Measurements from ENCODE around the gene PTPRH.

The PTPRH gene

DNA sequence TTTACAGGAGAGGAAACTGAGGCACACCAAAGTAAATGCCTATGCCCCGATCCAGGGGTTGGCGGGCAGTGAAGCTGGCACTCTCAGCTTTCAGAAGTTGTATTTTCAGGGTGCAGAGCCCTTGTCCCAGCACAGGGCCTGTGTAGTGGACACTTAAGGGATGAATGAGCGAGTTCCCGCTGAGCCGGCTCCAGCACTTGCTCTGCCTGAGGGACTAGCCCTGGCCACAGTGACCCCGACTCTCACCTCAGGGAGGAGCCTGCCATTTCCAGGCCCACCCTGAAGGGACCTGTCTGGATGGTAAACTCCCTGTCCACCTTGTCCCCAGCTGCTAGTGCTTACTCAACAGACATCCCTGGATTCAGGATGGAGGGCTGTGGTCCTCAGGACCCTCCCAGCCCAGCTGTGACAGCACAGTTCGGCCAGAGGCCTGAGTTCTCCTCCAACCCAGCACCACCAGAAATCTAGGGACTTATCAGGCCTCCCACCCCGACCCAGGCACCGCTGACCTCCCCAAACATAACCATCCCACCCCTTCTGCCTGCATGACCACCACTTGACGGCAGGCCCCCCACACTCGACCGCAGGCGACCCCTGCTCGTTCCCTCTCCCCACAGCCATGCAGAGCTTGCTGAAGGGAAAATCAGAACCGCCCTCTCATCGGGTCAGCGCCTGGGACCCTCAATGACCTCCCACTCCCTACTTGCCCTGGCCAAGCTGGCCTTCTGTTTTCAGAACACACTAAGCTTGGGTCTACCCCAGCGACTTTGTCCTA lies 41.1 kb upstream of the PTPRH start:
- Histone ChIP-seq H3K36me3 (ENCODE audit: control insufficient read depth, insufficient read depth, low read length) (peaks cover 14% of the 10 kb centered on the region), H3K9me3 (ENCODE audit: control insufficient read depth, insufficient read depth, low read length) (no peaks in the 10 kb centered on the region), H3K9ac (ENCODE audit: low read depth, low read length) (no peak overlapping the region), H3K27me3 (ENCODE audit: control insufficient read depth, insufficient read depth, low read length) (no peaks in the 10 kb centered on the region), H3K4me1 (ENCODE audit: control insufficient read depth, insufficient read depth, low read length) (peaks cover 3% of the 10 kb centered on the region), H3K4me3 (ENCODE audit: low read depth, low read length) (no peak overlapping the region)

DNA sequence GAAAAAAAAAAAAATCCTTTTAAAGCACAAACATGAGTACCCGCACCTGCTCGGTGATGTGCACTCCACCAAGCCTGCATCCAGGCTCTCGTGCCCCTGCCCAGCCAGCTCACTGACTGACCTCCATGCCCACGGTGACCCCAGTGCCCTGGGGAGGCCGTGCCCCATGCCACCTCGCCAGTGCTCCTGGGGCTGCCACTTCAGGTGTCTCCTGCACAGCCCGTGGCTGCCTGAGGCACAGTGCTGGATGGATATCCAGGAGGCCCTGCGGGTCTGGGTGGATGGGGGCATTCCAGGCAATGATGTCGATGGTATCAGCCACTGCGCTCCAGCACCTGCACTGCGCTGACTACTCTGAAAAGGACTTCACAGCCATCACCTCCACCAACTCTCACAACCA lies 40.5 kb upstream of the PTPRH start:
- Histone ChIP-seq H3K4me1 (ENCODE audit: control insufficient read depth, insufficient read depth, low read length) (peaks cover 3% of the 10 kb centered on the region), H3K36me3 (ENCODE audit: control insufficient read depth, insufficient read depth, low read length) (peaks cover 20% of the 10 kb centered on the region), H3K27me3 (ENCODE audit: control insufficient read depth, insufficient read depth, low read length) (no peaks in the 10 kb centered on the region), H3K9ac (ENCODE audit: low read depth, low read length) (no peak overlapping the region), H3K9me3 (ENCODE audit: control insufficient read depth, insufficient read depth, low read length) (no peaks in the 10 kb centered on the region), H3K4me3 (ENCODE audit: low read depth, low read length) (no peak overlapping the region)

DNA sequence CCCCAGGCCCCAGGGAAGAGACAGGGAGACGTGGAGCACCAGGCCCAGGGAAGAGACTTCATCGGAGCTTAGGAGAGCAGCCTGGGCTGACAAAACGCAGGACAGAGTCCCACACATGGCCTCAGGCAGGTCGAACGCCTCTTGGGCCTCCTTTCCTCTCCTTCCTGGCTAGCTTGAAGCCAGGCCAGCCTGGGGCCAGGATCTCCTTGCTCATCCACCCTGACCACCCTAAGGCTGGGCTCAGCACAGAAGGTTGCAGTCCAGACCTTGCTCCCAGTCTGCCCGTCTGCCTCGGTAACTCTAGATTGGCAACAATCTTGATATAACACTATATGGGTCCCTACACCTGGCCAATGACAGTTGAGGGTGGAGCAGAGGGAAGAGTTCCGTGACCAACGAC lies 39.4 kb upstream of the PTPRH start:
- no peaks in the 10 kb centered on the region for H3K9me3 ChIP-seq (ENCODE audit: control insufficient read depth, insufficient read depth, low read length)
- no peak overlapping the region for H3K9ac ChIP-seq (ENCODE audit: low read depth, low read length)
- no peaks in the 10 kb centered on the region for H3K27me3 ChIP-seq (ENCODE audit: control insufficient read depth, insufficient read depth, low read length)
- H3K36me3 ChIP-seq (ENCODE audit: control insufficient read depth, insufficient read depth, low read length): peaks cover 28% of the 10 kb centered on the region
- peaks cover 3% of the 10 kb centered on the region for H3K4me1 ChIP-seq (ENCODE audit: control insufficient read depth, insufficient read depth, low read length)
- H3K4me3 ChIP-seq (ENCODE audit: low read depth, low read length): no peak overlapping the region

DNA sequence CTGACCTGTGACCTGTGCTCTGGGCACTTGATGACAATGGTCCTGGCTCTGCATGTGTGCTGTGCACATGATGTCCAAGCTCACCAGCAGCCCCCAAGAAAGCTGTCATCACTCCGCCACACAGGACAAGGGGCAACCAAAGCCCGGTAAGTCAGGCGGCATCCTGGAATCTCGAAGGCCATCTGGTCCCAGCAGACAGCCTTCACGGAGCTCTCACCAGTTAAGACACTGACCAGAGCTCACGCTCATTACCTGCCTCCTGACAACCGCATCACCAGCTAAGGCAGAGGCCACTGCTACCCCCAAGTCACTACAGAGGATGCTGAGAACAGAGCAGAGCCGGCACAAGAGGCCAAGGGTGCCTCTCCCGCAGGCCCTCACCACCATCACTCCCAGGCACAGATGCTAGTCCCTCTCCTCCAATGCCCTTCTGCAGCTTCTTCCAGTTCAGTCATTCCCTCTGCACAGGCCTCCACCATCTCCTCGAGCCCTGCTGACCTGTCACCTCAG lies 38.9 kb upstream of the PTPRH start:
- Histone ChIP-seq H3K27me3 (ENCODE audit: control insufficient read depth, insufficient read depth, low read length) (no peaks in the 10 kb centered on the region), H3K4me1 (ENCODE audit: control insufficient read depth, insufficient read depth, low read length) (no peaks in the 10 kb centered on the region), H3K9ac (ENCODE audit: low read depth, low read length) (no peak overlapping the region), H3K36me3 (ENCODE audit: control insufficient read depth, insufficient read depth, low read length) (peaks cover 28% of the 10 kb centered on the region), H3K9me3 (ENCODE audit: control insufficient read depth, insufficient read depth, low read length) (no peaks in the 10 kb centered on the region), H3K4me3 (ENCODE audit: low read depth, low read length) (no peak overlapping the region)

DNA sequence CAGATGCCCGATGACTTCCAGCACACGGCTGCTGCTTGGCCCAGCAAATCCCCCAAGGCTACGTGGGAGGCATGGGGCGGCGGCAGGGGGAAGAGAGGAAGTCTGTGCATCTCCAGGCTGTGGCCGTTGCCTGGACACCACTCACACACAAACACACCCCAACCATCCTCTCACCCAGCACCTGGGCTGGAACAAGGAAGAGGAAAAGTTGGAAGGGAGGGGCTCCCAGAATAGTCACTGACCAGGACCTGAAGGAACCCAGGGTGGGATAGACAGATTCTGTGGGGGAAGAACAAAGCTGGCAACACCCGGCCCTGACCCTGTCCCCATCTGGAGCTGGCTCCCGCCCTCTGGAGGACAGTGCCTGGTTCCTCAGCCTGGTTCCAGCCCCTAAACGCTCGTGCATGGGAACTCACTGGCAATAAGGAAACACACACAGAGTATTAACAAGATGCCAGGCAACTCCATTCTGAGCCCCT lies 38.4 kb upstream of the PTPRH start:
- H3K36me3 ChIP-seq (ENCODE audit: control insufficient read depth, insufficient read depth, low read length): peaks cover 32% of the 10 kb centered on the region
- H3K4me1 ChIP-seq (ENCODE audit: control insufficient read depth, insufficient read depth, low read length): no peaks in the 10 kb centered on the region
- no peak overlapping the region for H3K4me3 ChIP-seq (ENCODE audit: low read depth, low read length)
- H3K9ac ChIP-seq (ENCODE audit: low read depth, low read length): no peak overlapping the region
- H3K27me3 ChIP-seq (ENCODE audit: control insufficient read depth, insufficient read depth, low read length): no peaks in the 10 kb centered on the region
- no peaks in the 10 kb centered on the region for H3K9me3 ChIP-seq (ENCODE audit: control insufficient read depth, insufficient read depth, low read length)

DNA sequence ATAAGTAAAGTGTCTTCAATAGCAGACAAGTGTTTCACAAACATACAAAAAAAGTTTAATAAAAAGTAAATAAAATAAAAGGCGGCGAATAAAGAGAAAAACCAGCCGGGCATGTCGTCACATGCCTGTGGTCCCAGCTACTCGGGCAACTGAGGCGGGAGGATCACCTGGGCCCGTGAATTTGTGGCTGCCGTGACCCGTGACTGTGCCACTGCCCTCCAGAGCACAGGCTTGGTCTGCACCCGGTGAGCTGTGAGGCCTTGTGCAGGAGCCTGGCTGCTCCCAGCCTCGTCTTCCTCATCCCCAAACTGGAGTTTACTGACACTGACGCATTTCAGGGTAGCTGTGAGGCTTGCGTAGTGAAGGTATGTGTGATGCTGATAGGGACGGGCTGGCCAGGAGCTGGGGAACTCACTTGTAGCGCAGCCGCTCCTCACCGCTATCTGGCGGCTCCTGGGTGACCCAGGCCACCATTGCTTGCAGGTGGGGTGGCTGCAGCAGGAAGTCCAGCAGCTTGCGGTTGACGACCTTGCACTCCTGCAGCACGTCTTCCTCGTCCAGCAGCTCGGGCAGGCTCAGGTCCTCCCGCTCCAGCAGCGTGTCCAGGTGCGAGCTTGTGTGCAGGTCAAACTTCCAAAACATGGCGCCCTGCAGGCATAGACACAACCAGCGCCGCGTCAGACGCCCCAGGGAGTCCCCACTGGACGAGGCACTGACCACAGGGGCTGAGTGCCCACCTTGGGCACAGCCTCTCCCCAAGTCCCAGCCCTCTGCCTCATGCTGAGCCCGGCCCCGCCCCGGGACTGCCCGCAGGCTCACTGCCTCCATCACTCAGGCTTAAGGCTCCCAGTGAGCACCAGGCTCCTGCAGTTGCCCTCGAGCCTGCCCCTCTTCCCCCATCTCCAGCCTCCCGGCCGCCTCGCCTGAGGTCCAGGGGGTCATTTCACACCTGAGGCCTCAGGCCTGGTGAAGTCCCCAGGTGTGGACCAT lies 37.5 kb upstream of the PTPRH start:
- no peaks in the 10 kb centered on the region for H3K27me3 ChIP-seq (ENCODE audit: control insufficient read depth, insufficient read depth, low read length)
- no peaks in the 10 kb centered on the region for H3K4me1 ChIP-seq (ENCODE audit: control insufficient read depth, insufficient read depth, low read length)
- no peaks in the 10 kb centered on the region for H3K9me3 ChIP-seq (ENCODE audit: control insufficient read depth, insufficient read depth, low read length)
- no peak overlapping the region for H3K4me3 ChIP-seq (ENCODE audit: low read depth, low read length)
- H3K36me3 ChIP-seq (ENCODE audit: control insufficient read depth, insufficient read depth, low read length): peaks cover 40% of the 10 kb centered on the region
- no peak overlapping the region for H3K9ac ChIP-seq (ENCODE audit: low read depth, low read length)

DNA sequence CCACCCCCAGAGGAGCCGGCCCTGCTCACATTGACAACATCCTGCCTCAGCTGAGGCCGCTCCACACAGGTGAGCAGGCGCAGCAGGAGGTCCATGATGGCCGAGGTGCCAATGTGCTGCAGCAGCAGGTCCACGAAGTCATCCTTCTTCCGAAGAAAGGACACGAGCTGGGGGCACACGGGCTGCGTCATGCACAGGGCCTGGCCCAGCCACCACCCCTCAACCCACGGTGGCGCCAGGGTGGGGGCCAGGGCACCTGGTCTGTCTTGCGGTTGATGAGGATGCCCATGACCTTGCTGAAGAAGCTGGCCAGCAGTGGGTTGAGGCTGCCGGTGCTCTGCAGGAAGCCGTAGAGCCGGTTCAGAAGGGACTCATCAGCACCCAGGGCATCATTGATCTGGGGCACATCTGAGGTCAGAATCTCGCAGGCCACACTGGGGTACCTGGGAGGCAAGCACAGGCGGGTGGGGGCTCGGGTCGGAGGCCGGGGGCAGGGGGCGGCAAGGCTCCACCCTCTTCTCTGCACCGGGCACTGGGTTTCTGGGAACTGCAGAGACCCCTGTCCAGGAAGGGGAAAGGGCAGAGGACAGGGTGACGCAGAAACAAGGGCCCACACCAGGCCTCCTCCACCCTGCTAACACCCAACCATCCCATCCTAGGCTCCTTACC lies 36.1 kb upstream of the PTPRH start:
- H3K27me3 ChIP-seq (ENCODE audit: control insufficient read depth, insufficient read depth, low read length): no peaks in the 10 kb centered on the region
- no peak overlapping the region for H3K4me3 ChIP-seq (ENCODE audit: low read depth, low read length)
- no peak overlapping the region for H3K9ac ChIP-seq (ENCODE audit: low read depth, low read length)
- no peaks in the 10 kb centered on the region for H3K4me1 ChIP-seq (ENCODE audit: control insufficient read depth, insufficient read depth, low read length)
- no peaks in the 10 kb centered on the region for H3K9me3 ChIP-seq (ENCODE audit: control insufficient read depth, insufficient read depth, low read length)
- H3K36me3 ChIP-seq (ENCODE audit: control insufficient read depth, insufficient read depth, low read length): peaks cover 51% of the 10 kb centered on the region

DNA sequence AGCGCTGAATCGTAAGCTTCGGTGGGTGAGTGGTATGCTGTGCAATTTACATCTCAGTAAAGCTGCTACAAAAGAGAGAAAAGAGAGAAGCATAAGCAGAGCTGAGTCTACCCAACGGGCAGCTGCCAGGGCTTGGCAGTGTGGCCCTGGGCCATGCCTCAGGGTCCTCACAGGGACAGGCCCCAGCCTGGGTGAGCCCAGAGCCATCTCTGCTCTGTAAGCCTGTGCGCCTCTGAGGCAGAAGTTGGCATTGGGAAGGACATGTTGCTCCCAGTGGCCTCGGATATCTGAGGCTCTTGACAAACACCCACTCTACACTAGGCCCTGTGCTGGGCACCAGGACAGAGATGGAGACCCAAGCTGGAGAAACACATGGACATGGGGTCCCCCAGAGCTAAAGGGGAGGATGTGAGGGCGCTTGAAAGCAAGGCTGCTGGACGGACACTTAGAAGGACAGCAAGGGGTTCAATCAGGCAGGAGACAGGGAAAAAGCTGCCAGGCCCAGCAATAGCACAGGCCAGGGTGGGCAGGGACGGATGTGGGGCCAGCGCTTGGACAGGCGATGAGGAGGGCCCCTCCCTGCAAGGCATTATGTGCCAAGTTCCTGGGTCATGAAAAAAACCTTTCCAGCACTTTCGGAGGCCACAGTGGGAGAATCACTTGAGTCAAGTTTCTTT lies 34.8 kb upstream of the PTPRH start:
- no peak overlapping the region for H3K9ac ChIP-seq (ENCODE audit: low read depth, low read length)
- no peak overlapping the region for H3K4me3 ChIP-seq (ENCODE audit: low read depth, low read length)
- H3K9me3 ChIP-seq (ENCODE audit: control insufficient read depth, insufficient read depth, low read length): no peaks in the 10 kb centered on the region
- H3K4me1 ChIP-seq (ENCODE audit: control insufficient read depth, insufficient read depth, low read length): no peaks in the 10 kb centered on the region
- no peaks in the 10 kb centered on the region for H3K27me3 ChIP-seq (ENCODE audit: control insufficient read depth, insufficient read depth, low read length)
- peaks cover 58% of the 10 kb centered on the region for H3K36me3 ChIP-seq (ENCODE audit: control insufficient read depth, insufficient read depth, low read length)

DNA sequence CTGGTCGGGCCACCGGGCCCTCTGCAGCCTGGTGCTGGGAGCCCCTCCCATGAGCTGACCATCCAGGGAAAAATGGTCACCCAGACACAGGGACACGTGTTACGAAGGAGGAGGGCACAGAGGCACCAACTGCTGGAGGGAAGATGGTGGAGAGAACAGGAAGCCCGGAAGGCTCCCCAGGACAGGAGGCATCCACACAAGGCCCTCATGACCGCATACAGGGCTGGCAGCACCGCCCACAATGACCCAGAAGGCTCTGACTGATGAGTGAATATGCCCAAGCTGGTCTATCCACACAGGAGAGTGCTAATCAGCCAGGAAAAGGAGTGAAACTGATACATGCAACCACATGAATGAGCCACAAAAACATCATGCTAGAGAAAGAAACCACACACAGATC lies 33.2 kb upstream of the PTPRH start:
- Histone ChIP-seq H3K9ac (ENCODE audit: low read depth, low read length) (no peak overlapping the region), H3K4me1 (ENCODE audit: control insufficient read depth, insufficient read depth, low read length) (no peaks in the 10 kb centered on the region), H3K4me3 (ENCODE audit: low read depth, low read length) (no peak overlapping the region), H3K36me3 (ENCODE audit: control insufficient read depth, insufficient read depth, low read length) (peaks cover 62% of the 10 kb centered on the region), H3K9me3 (ENCODE audit: control insufficient read depth, insufficient read depth, low read length) (no peaks in the 10 kb centered on the region), H3K27me3 (ENCODE audit: control insufficient read depth, insufficient read depth, low read length) (no peaks in the 10 kb centered on the region)

DNA sequence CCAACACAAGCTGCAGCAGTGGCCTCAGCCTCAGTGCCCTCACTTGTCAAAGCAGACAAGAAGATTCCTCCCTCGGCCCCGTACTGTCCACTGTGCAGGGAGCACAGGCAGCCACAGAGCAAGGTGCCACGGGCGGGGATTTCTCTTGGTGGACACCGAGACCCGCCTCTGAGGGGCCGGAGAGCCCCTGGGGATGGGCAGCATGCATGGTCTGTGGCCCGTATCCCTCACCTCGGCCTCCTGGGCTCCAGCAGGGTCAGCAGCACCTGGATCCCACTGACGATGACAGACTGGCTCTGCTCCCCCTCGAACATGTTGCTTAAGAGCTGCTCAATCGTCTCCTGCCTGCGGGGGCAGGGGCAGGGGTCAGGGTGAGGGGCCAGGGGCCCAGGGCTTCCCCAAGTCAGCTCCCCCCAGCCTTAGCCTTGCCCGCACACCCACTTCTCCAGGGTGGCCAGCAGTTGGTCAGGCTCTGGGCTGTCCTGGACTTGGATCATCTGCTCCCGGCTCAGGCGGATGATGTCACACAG lies 32.7 kb upstream of the PTPRH start:
- H3K9me3 ChIP-seq (ENCODE audit: control insufficient read depth, insufficient read depth, low read length): no peaks in the 10 kb centered on the region
- no peak overlapping the region for H3K9ac ChIP-seq (ENCODE audit: low read depth, low read length)
- no peaks in the 10 kb centered on the region for H3K4me1 ChIP-seq (ENCODE audit: control insufficient read depth, insufficient read depth, low read length)
- H3K36me3 ChIP-seq (ENCODE audit: control insufficient read depth, insufficient read depth, low read length): peaks cover 63% of the 10 kb centered on the region
- H3K27me3 ChIP-seq (ENCODE audit: control insufficient read depth, insufficient read depth, low read length): no peaks in the 10 kb centered on the region
- no peak overlapping the region for H3K4me3 ChIP-seq (ENCODE audit: low read depth, low read length)
